MM.1S (cell line): ENCODE measurements around the gene PTPRN2.
"Not testable (repeated sequence)": the region's sequence is repeated elsewhere in the genome, so short reads cannot be mapped to it uniquely, and the experiment has no call there.

Experiments used
- DNase-seq: peaks from one replicate; pipeline ENCODE4 v3.0.0-alpha.2; 2015
- H2AFZ ChIP-seq: fragments of 300-600 bp; sonication (generic); 2 replicates; pipeline ENCODE4 v1.6.0; 2016; ENCODE audit warnings: antibody characterized with exemption, low read length
- H3F3A ChIP-seq: fragments of 300-600 bp; sonication (generic); 2 replicates; pipeline ENCODE4 v1.6.1; 2016; ENCODE audit warnings: mild to moderate bottlenecking, antibody characterized with exemption, low read length, moderate library complexity, mixed read lengths; ENCODE audit not compliant: insufficient read depth
- H3K27ac ChIP-seq: fragments of 300-600 bp; sonication (generic); 2 replicates; pipeline ENCODE4 v1.5.1; 2016; ENCODE audit warnings: mild to moderate bottlenecking, low read length
- H3K27me3 ChIP-seq: fragments of 300-600 bp; sonication (generic); replicated peaks from 2 replicates; pipeline ENCODE4 v1.6.0; 2016; ENCODE audit warnings: low read length; ENCODE audit not compliant: insufficient read depth
- H3K36me3 ChIP-seq: fragments of 300-600 bp; sonication (generic); replicated peaks from 2 replicates; pipeline ENCODE4 v1.6.1; 2016; ENCODE audit warnings: mild to moderate bottlenecking, low read length, mixed read lengths; ENCODE audit not compliant: insufficient read depth
- H3K4me1 ChIP-seq: fragments of 300-600 bp; sonication (generic); 2 replicates; pipeline ENCODE4 v1.6.1; 2016; ENCODE audit warnings: low read length, mixed read lengths
- H3K4me2 ChIP-seq: fragments of 300-600 bp; sonication (generic); 2 replicates; pipeline ENCODE4 v1.6.0; 2016; ENCODE audit warnings: low read depth, low read length
- H3K4me3 ChIP-seq: fragments of 300-600 bp; sonication (generic); 2 replicates; pipeline ENCODE4 v1.5.1; 2016; ENCODE audit warnings: low read length, mixed read lengths
- H3K79me2 ChIP-seq: fragments of 300-600 bp; sonication (generic); 2 replicates; pipeline ENCODE4 v1.6.1; 2016; ENCODE audit warnings: mixed run types, low read length, mixed read lengths
- H3K9ac ChIP-seq: fragments of 300-600 bp; sonication (generic); 2 replicates; pipeline ENCODE4 v1.6.1; 2016; ENCODE audit warnings: low read length, mixed read lengths
- H3K9me2 ChIP-seq: fragments of 300-600 bp; sonication (generic); replicated peaks from 2 replicates; pipeline ENCODE4 v1.6.1; 2016; ENCODE audit warnings: mild to moderate bottlenecking, low read length, mixed read lengths; ENCODE audit not compliant: insufficient read depth
- H3K9me3 ChIP-seq: fragments of 300-600 bp; sonication (generic); replicated peaks from 2 replicates; pipeline ENCODE4 v1.6.1; 2016; ENCODE audit warnings: mild to moderate bottlenecking, low read length, mixed read lengths; ENCODE audit not compliant: insufficient read depth
- H4K20me1 ChIP-seq: fragments of 300-600 bp; sonication (generic); 2 replicates; pipeline ENCODE4 v1.6.1; 2016; ENCODE audit warnings: mild to moderate bottlenecking, low read length, moderate library complexity, mixed read lengths; ENCODE audit not compliant: insufficient read depth
- EZH2 ChIP-seq: fragments of 300-600 bp; sonication (generic); optimal IDR thresholded peaks from 2 replicates; pipeline ENCODE3; 2017; ENCODE audit warnings: low read depth, mild to moderate bottlenecking, antibody characterized with exemption, low read length, mixed read lengths
- EZH2phosphoT487 ChIP-seq: fragments of 300-600 bp; sonication (generic); IDR thresholded peaks from 2 replicates; pipeline ENCODE4 v1.6.1; 2018; ENCODE audit warnings: antibody characterized with exemption, low read length
- TF ChIP-seq, protein P1 (sequence below): fragments of 300-600 bp; sonication (generic); IDR thresholded peaks from 2 replicates; pipeline ENCODE4 v1.5.1; 2016; ENCODE audit warnings: antibody characterized with exemption, low read length, mixed read lengths

Gene PTPRN2

DNA sequence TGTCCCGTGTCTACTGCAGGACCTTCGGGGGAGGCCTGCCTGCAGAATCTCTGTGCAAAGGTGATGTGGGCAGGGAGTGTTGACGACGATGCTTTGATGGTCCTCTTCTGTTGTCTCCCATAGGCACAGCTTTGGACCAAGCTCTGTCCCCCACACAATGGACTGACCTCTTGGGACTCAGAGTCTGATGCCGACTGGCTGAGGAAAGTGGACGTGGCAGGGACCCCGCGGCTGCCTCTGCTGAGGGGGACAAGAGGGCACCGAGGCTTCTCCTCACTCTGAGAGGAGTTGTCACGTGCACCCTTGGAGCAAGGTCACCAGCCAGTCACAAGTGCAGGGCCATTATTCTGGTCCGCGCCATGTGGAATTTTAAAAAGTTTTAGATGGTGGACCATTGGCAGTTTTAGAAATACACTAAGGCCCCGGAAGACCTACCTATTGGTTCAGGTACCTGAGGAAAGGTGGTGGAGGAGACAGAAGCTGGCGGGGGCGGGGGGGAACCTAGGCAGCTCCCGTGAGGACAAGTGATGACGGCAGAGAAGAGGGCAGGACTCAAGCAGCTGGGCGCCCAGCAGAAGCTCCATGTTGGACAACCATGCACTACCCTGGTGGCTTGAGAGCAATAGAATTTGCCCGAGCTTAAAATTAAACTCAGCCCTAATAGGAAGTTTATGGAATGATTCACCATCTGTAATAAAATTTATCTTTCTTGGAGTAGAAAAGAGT, 331.4 kb downstream of the PTPRN2 start:
- no peaks in the 10 kb centered on the region for H4K20me1 ChIP-seq
- H3K4me1 ChIP-seq, result no peaks in the 10 kb centered on the region
- H3K36me3 ChIP-seq, result no peaks in the 10 kb centered on the region
- no peak overlapping the region for H3K9ac ChIP-seq
- H3K9me3 ChIP-seq, result no peaks in the 10 kb centered on the region
- no peak overlapping the region for H3K4me2 ChIP-seq
- no peak overlapping the region for H2AFZ ChIP-seq
- no peak overlapping the region for H3K4me3 ChIP-seq
- H3K9me2 ChIP-seq, result no peaks in the 10 kb centered on the region
- TF ChIP-seq EZH2phosphoT487, result no peak
- TF ChIP-seq EZH2, result no peak
- TF ChIP-seq, protein P1, sequence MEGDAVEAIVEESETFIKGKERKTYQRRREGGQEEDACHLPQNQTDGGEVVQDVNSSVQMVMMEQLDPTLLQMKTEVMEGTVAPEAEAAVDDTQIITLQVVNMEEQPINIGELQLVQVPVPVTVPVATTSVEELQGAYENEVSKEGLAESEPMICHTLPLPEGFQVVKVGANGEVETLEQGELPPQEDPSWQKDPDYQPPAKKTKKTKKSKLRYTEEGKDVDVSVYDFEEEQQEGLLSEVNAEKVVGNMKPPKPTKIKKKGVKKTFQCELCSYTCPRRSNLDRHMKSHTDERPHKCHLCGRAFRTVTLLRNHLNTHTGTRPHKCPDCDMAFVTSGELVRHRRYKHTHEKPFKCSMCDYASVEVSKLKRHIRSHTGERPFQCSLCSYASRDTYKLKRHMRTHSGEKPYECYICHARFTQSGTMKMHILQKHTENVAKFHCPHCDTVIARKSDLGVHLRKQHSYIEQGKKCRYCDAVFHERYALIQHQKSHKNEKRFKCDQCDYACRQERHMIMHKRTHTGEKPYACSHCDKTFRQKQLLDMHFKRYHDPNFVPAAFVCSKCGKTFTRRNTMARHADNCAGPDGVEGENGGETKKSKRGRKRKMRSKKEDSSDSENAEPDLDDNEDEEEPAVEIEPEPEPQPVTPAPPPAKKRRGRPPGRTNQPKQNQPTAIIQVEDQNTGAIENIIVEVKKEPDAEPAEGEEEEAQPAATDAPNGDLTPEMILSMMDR, result no peak
- DNase-seq, result no peak
- no peaks in the 10 kb centered on the region for H3K79me2 ChIP-seq
- H3K27me3 ChIP-seq, result peaks cover 80% of the 10 kb centered on the region
- H3K27ac ChIP-seq, result no peak overlapping the region
- no peaks in the 10 kb centered on the region for H3F3A ChIP-seq

GRCh38 chr7:158255558-158255957, 332.1 kb downstream of the PTPRN2 start:
- Histone ChIP-seq H3K4me3 (no peak overlapping the region), H4K20me1 (no peaks in the 10 kb centered on the region), H3K4me1 (no peaks in the 10 kb centered on the region), H3K9ac (no peak overlapping the region), H3F3A (no peaks in the 10 kb centered on the region), H3K36me3 (no peaks in the 10 kb centered on the region), H3K27ac (no peak overlapping the region), H3K4me2 (no peak overlapping the region), H3K9me2 (no peaks in the 10 kb centered on the region), H2AFZ (no peak overlapping the region), H3K27me3 (peaks cover 78% of the 10 kb centered on the region), H3K79me2 (no peaks in the 10 kb centered on the region), H3K9me3 (no peaks in the 10 kb centered on the region)
- DNase-seq, result no peak
- no peak for TF ChIP-seq EZH2phosphoT487
- TF ChIP-seq EZH2, result no peak
- TF ChIP-seq, protein P1, result no peak

DNA sequence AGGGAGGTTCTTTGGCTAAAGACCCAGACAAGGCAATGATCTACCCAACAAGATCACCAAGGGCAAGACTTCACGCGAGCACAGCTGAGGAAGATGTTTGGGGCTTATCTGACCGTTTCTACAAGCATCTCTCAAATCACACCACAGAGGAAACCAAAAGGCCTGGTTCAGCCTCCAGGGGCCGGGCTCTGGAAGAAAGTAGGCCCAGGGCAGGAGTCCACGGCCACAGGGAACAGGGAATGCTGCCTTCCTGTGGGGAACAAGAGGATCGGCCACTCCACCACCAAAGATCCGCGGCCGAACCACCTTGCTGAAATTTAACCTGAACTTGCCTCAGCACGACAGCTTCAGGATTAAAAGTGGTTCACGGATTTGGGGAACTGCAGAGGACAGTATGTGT, 332.5 kb downstream of the PTPRN2 start:
- Histone ChIP-seq H3K9me3 (no peaks in the 10 kb centered on the region), H3K9ac (no peak overlapping the region), H4K20me1 (no peaks in the 10 kb centered on the region), H3K9me2 (no peaks in the 10 kb centered on the region), H3K4me2 (no peak overlapping the region), H3K79me2 (no peaks in the 10 kb centered on the region), H3K4me3 (no peak overlapping the region), H3K4me1 (no peaks in the 10 kb centered on the region), H3K36me3 (no peaks in the 10 kb centered on the region), H2AFZ (no peak overlapping the region), H3K27me3 (peaks cover 78% of the 10 kb centered on the region), H3K27ac (no peak overlapping the region), H3F3A (no peaks in the 10 kb centered on the region)
- no peak for DNase-seq
- TF ChIP-seq EZH2 (no peak), EZH2phosphoT487 (no peak)
- TF ChIP-seq, protein P1, result no peak

- H3K9ac ChIP-seq, H3K4me2 ChIP-seq, H3K79me2 ChIP-seq, H3K4me3 ChIP-seq, H2AFZ ChIP-seq, DNase-seq, H3K4me1 ChIP-seq, H3K9me2 ChIP-seq, H3K36me3 ChIP-seq, H4K20me1 ChIP-seq, H3K9me3 ChIP-seq, H3F3A ChIP-seq, H3K27ac ChIP-seq: not testable (repeated sequence)
- H3K27me3 ChIP-seq, result peaks cover 64% of the 10 kb centered on the region
These were observed 334.0 kb downstream of the PTPRN2 start for GRCh38 chr7:158253670-158254045.
